IMR-90 (cell line): ENCODE data around the gene HGF. TPM values are rescaled to one million over a fixed set of nuclear protein-coding genes. Genes with fewer than 3 reads are reported as not detected.

Experiments used
- ATAC-seq: fragments of 200-7000 bp; cut with Tn5 transposase; 2 replicates; pipeline ENCODE4 v1.9.1; 2020; ENCODE audit warnings: low read depth, mild to moderate bottlenecking, moderate library complexity
- BruUV-seq: library from RNA; stranded (reverse); fragments of 400-500 nt; replicated peaks from 2 replicates; lab custom pipeline; 2021; lab: Mats Ljungman, UMichigan
- CTCF ChIA-PET: fragments of 300-600 bp; formaldehyde crosslinking; extraction: SDS; loops from one replicate; lab custom pipeline; 2021; ENCODE audit warnings: antibody characterized with exemption; lab: Yijun Ruan, JAX
- POLR2A ChIA-PET: fragments of 300-600 bp; sonication (Branson Sonifier 250); formaldehyde crosslinking; loops from one replicate; lab custom pipeline; 2022; ENCODE audit warnings: antibody characterized with exemption; ENCODE audit not compliant: unreplicated experiment; lab: Charles Lee
- DNase-seq: peaks from one replicate; pipeline ENCODE4 v3.0.0; 2013
- H2AFZ ChIP-seq: replicated peaks from 2 replicates; pipeline ENCODE3; 2013; ENCODE audit warnings: low read length, mild to moderate bottlenecking; ENCODE audit not compliant: poor library complexity
- H2AK5ac ChIP-seq: 2 replicates; pipeline ENCODE4 v1.6.1; 2013; ENCODE audit warnings: low read depth, low read length, inconsistent platforms
- H2AK9ac ChIP-seq: replicated peaks from 2 replicates; pipeline ENCODE3; 2013; ENCODE audit warnings: mild to moderate bottlenecking, low read depth, low read length, moderate library complexity; ENCODE audit not compliant: poor library complexity
- H2BK120ac ChIP-seq: 2 replicates; pipeline ENCODE4 v1.6.1; 2013; ENCODE audit warnings: low read depth, low read length, inconsistent platforms
- H2BK15ac ChIP-seq: 3 replicates; pipeline ENCODE4 v1.6.1; 2013; ENCODE audit warnings: low read depth, low read length, inconsistent platforms
- H2BK20ac ChIP-seq: 2 replicates; pipeline ENCODE4 v1.6.1; 2013; ENCODE audit warnings: low read depth, mild to moderate bottlenecking, inconsistent platforms, low read length, moderate library complexity
- H2BK5ac ChIP-seq: 2 replicates; pipeline ENCODE4 v1.6.1; 2013; ENCODE audit warnings: mild to moderate bottlenecking, low read depth, low read length, inconsistent platforms; ENCODE audit not compliant: poor library complexity, severe bottlenecking
- H3K14ac ChIP-seq: replicated peaks from 2 replicates; pipeline ENCODE4 v1.6.1; 2013; ENCODE audit warnings: low read depth, low read length, inconsistent platforms
- H3K18ac ChIP-seq: 2 replicates; pipeline ENCODE4 v1.6.1; 2013; ENCODE audit warnings: low read depth, low read length, control low read depth
- H3K23ac ChIP-seq: 2 replicates; pipeline ENCODE4 v1.6.1; 2013; ENCODE audit warnings: low read depth, low read length, inconsistent platforms
- H3K27ac ChIP-seq: 2 replicates; pipeline ENCODE4 v1.5.1; 2013; ENCODE audit warnings: mild to moderate bottlenecking, control low read depth, low read length; ENCODE audit not compliant: insufficient read depth
- H3K27me3 ChIP-seq: 2 replicates; pipeline ENCODE4 v1.6.1; 2013; ENCODE audit warnings: low read length; ENCODE audit not compliant: control insufficient read depth, insufficient read depth
- H3K36me3 ChIP-seq: 2 replicates; pipeline ENCODE4 v1.6.1; 2013; ENCODE audit warnings: low read length, mixed read lengths; ENCODE audit not compliant: control insufficient read depth, insufficient read depth
- H3K4ac ChIP-seq: 2 replicates; pipeline ENCODE4 v1.6.1; 2013; ENCODE audit warnings: low read depth, low read length, inconsistent platforms
- H3K4me1 ChIP-seq: 2 replicates; pipeline ENCODE4 v1.6.1; 2013; ENCODE audit warnings: low read length, mixed read lengths; ENCODE audit not compliant: control insufficient read depth, insufficient read depth
- H3K4me2 ChIP-seq: 2 replicates; pipeline ENCODE4 v1.6.1; 2013; ENCODE audit warnings: low read depth, mild to moderate bottlenecking, control low read depth, low read length, moderate library complexity
- H3K4me3 ChIP-seq: 2 replicates; pipeline ENCODE4 v1.5.1; 2013; ENCODE audit warnings: low read depth, mild to moderate bottlenecking, control low read depth, low read length, moderate library complexity; ENCODE audit not compliant: insufficient read depth
- H3K56ac ChIP-seq: 2 replicates; pipeline ENCODE4 v1.6.1; 2013; ENCODE audit warnings: low read length, inconsistent platforms; ENCODE audit not compliant: insufficient read depth; ENCODE audit errors: extremely low read depth
- H3K79me1 ChIP-seq, 2 experiments: 2 replicates each; pipeline ENCODE4 v1.6.1; 2013; ENCODE audit warnings: low read length in 2 of 2, inconsistent platforms in 1 of 2, low read depth in 1 of 2
- H3K9ac ChIP-seq: 2 replicates; pipeline ENCODE4 v1.6.1; 2013; ENCODE audit warnings: low read depth, low read length, control low read depth
- H3K9me1 ChIP-seq: 2 replicates; pipeline ENCODE4 v1.6.1; 2013; ENCODE audit warnings: low read length, inconsistent platforms; ENCODE audit not compliant: insufficient read depth
- H3K9me3 ChIP-seq: 2 replicates; pipeline ENCODE4 v1.6.1; 2013; ENCODE audit warnings: low read length; ENCODE audit not compliant: control insufficient read depth, insufficient read depth
- H4K20me1 ChIP-seq: 2 replicates; pipeline ENCODE4 v1.6.1; 2013; ENCODE audit warnings: low read length, inconsistent platforms; ENCODE audit not compliant: insufficient read depth
- H4K5ac ChIP-seq: 2 replicates; pipeline ENCODE4 v1.6.1; 2013; ENCODE audit warnings: mild to moderate bottlenecking, low read depth, low read length, control low read depth
- H4K8ac ChIP-seq, 2 experiments: 2 replicates each; pipeline ENCODE4 v1.6.1; 2013; ENCODE audit warnings: low read depth in 2 of 2, low read length in 2 of 2, control low read depth in 1 of 2, inconsistent platforms in 1 of 2
- H4K91ac ChIP-seq: 2 replicates; pipeline ENCODE4 v1.6.1; 2013; ENCODE audit warnings: low read depth, low read length, inconsistent platforms; ENCODE audit not compliant: insufficient read depth
- BHLHE40 ChIP-seq: fragments of 150-350 bp; IDR thresholded peaks from 2 replicates; pipeline ENCODE4 v1.6.1; 2016; ENCODE audit warnings: mild to moderate bottlenecking, low read depth, low read length
- CEBPB ChIP-seq: IDR thresholded peaks from 2 replicates; pipeline ENCODE4 v1.6.1; 2012; ENCODE audit warnings: low read depth, low read length, improper control_type of control experiment
- CHD1 ChIP-seq: IDR thresholded peaks from 2 replicates; pipeline ENCODE4 v1.6.1; 2012; ENCODE audit warnings: low read depth, low read length, improper control_type of control experiment
- CTCF ChIP-seq: conservative IDR thresholded peaks from 2 replicates; pipeline ENCODE4 v1.5.1; 2012; ENCODE audit warnings: mild to moderate bottlenecking, low read depth, low read length, improper control_type of control experiment
- FOS ChIP-seq: fragments of 150-350 bp; IDR thresholded peaks from 2 replicates; pipeline ENCODE4 v1.6.1; 2016; ENCODE audit warnings: low read depth, low read length
- MAFK ChIP-seq: IDR thresholded peaks from 2 replicates; pipeline ENCODE4 v1.6.1; 2012; ENCODE audit warnings: low read depth, low read length, improper control_type of control experiment
- MAZ ChIP-seq: IDR thresholded peaks from 2 replicates; pipeline ENCODE4 v1.6.1; 2012; ENCODE audit warnings: low read depth, mild to moderate bottlenecking, low read length, improper control_type of control experiment, moderate library complexity, borderline replicate concordance
- MXI1 ChIP-seq: IDR thresholded peaks from 2 replicates; pipeline ENCODE4 v1.6.1; 2012; ENCODE audit warnings: low read depth, mild to moderate bottlenecking, low read length, moderate library complexity, borderline replicate concordance
- NFE2L2 ChIP-seq: fragments of 150-350 bp; IDR thresholded peaks from 2 replicates; pipeline ENCODE4 v1.6.1; 2016; ENCODE audit warnings: low read depth, mild to moderate bottlenecking, low read length
- POLR2A ChIP-seq: IDR thresholded peaks from 2 replicates; pipeline ENCODE4 v1.6.1; 2012; ENCODE audit warnings: mild to moderate bottlenecking, low read depth, low read length
- RAD21 ChIP-seq: IDR thresholded peaks from 2 replicates; pipeline ENCODE4 v1.6.1; 2012; ENCODE audit warnings: low read length, improper control_type of control experiment
- RCOR1 ChIP-seq: IDR thresholded peaks from 2 replicates; pipeline ENCODE4 v1.6.1; 2012; ENCODE audit warnings: mild to moderate bottlenecking, low read length, improper control_type of control experiment; ENCODE audit not compliant: insufficient replicate concordance
- RFX5 ChIP-seq: IDR thresholded peaks from 2 replicates; pipeline ENCODE4 v1.8.0; 2012; ENCODE audit warnings: low read depth, mild to moderate bottlenecking, low read length, moderate library complexity
- SMC3 ChIP-seq: fragments of 150-350 bp; IDR thresholded peaks from 2 replicates; pipeline ENCODE4 v1.6.1; 2016; ENCODE audit warnings: low read depth, mild to moderate bottlenecking, antibody characterized with exemption, low read length, moderate library complexity
- USF2 ChIP-seq: fragments of 150-350 bp; IDR thresholded peaks from 2 replicates; pipeline ENCODE4 v1.6.1; 2017; ENCODE audit warnings: mild to moderate bottlenecking, antibody characterized with exemption, low read length, low read depth
- WGBS, 2 experiments: methylation state at CpG; one replicate each; pipeline versions ENCODE4 v1.1.5 to v1.1.7; 2013; ENCODE audit warnings: missing lambda C conversion rate in 2 of 2; ENCODE audit not compliant: insufficient read length in 1 of 2; ENCODE audit errors: extremely low coverage in 2 of 2; 5-methylcytosine and 5-hydroxymethylcytosine counted together
- dilution Hi-C: fragments of 300-500 bp; cut with HindIII; formaldehyde crosslinking; loops from one replicate; pipeline ENCODE4 v1.14.3; 2018; ENCODE audit warnings: low sequenced_read_pairs; ENCODE audit not compliant: unreplicated experiment
- in situ Hi-C: fragments of 300-500 bp; cut with MboI; formaldehyde crosslinking; loops from 3 replicates; pipeline ENCODE4 v1.14.3; 2019; ENCODE audit warnings: low sequenced_read_pairs, inconsistent platforms, mixed read lengths
- intact Hi-C: fragments of 100-400 bp; cut with micrococcal nuclease; formaldehyde crosslinking; loops from 2 replicates; pipeline ENCODE4 v1.10.0; 2022
- polyA plus RNA-seq, 3 experiments: library from polyadenylated mRNA; depleted of rRNA; stranded (reverse); fragments of >200 nt; gene quantifications; 2 replicates each; pipeline ENCODE4 v1.2.3, GENCODE V29; 2012; ENCODE audit warnings: low replicate concordance in 1 of 3
- total RNA-seq: library from RNA; depleted of rRNA; stranded (reverse); fragments of >200 nt; gene quantifications from 2 replicates; pipeline ENCODE4 v1.2.3, GENCODE V29; 2012
- TF ChIP-seq, protein P1 (sequence below): fragments of 150-350 bp; IDR thresholded peaks from 2 replicates; pipeline ENCODE4 v1.6.1; 2016; ENCODE audit warnings: low read depth, mild to moderate bottlenecking, low read length, moderate library complexity, borderline replicate concordance

Gene HGF
- total and polyA plus RNA-seq, 2 of the 4 experiments (the other 2 are of a cell fraction) = 16.8 to 50.9 TPM

DNA sequence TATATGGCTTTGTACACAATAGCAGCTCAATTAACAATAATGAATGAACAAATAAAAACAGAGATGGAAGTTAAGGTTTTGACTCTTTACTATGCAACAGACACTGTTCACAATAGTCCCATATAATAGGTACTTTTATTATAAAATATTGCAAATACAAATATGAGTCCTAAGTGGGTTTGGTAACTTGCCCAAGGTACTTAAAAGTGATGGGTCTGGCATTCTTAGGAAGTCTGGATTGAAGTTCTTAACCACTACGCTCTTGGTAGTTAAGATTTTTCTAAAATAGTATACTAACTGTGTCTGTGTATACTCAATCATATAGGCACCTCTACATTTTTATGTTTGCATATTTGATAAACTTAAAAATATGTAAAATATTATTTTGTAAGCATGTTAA is 55.5 kb downstream of the HGF start:
- POLR2A ChIA-PET = no interaction called here
- Histone ChIP-seq H3K9me1 (0 out of 2 replicates have a peak, but pooled peaks cover 3% of the 10 kb centered on the region), H2AK9ac (no peak overlapping the region), H3K9ac (no peak overlapping the region), H2AK5ac (no peak overlapping the region), H2BK15ac (0 out of 3 replicates have a peak overlapping the region, but pooled peaks have one; percentile 48), H4K20me1 (no peaks in the 10 kb centered on the region), H3K4me2 (no peak overlapping the region), H3K27ac (no peak overlapping the region), H4K5ac (no peak overlapping the region), H3K18ac (no peak overlapping the region; the same call in 1 of the 2 replicates), H4K91ac (no peak overlapping the region), H3K9me3 (no peaks in the 10 kb centered on the region), H2BK20ac (no peak overlapping the region), H3K4ac (no peak overlapping the region), H4K8ac (peak overlapping the region in 1 of 2 experiments; percentile 49; a peak in 1 of 4 replicates), H3K23ac (no peak overlapping the region), H3K36me3 (peaks cover 40% of the 10 kb centered on the region), H3K4me3 (no peak overlapping the region), H3K4me1 (no peaks in the 10 kb centered on the region), H2AFZ (no peak overlapping the region), H3K56ac (no peak overlapping the region), H3K14ac (no peak overlapping the region), H3K79me1 (peaks cover 0 to 5% of the 10 kb centered on the region in 2 experiments; a peak in 2 of 4 replicates), H3K27me3 (no peaks in the 10 kb centered on the region), H2BK120ac (no peak overlapping the region), H2BK5ac (peak overlapping the region; percentile 58)
- CTCF ChIA-PET = no interaction called here
- no peak for TF ChIP-seq RAD21
- TF ChIP-seq MAZ = no peak
- TF ChIP-seq CEBPB = no peak
- no peak for TF ChIP-seq BHLHE40
- TF ChIP-seq USF2 = no peak
- TF ChIP-seq, protein P1, sequence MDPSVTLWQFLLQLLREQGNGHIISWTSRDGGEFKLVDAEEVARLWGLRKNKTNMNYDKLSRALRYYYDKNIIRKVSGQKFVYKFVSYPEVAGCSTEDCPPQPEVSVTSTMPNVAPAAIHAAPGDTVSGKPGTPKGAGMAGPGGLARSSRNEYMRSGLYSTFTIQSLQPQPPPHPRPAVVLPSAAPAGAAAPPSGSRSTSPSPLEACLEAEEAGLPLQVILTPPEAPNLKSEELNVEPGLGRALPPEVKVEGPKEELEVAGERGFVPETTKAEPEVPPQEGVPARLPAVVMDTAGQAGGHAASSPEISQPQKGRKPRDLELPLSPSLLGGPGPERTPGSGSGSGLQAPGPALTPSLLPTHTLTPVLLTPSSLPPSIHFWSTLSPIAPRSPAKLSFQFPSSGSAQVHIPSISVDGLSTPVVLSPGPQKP = no peak
- no peak for TF ChIP-seq POLR2A
- no peak for TF ChIP-seq FOS
- TF ChIP-seq RCOR1 = no peak
- TF ChIP-seq SMC3 = no peak
- no peak for TF ChIP-seq MXI1
- no peak for TF ChIP-seq NFE2L2
- TF ChIP-seq CTCF = no peak
- TF ChIP-seq RFX5 = no peak
- no peak for TF ChIP-seq CHD1
- TF ChIP-seq MAFK = no peak
- no CpG with 5 or more reads among the region's 1 CpG for WGBS, 2 experiments
- ATAC-seq = no peak
- BruUV-seq = no TSS peak
- no peak for DNase-seq
- intact Hi-C loops (no loop called here), in situ Hi-C loops (no loop called here), dilution Hi-C loops (no loop called here)
